Measurements from ENCODE around the gene PPP2R2B.

The PPP2R2B gene

DNA sequence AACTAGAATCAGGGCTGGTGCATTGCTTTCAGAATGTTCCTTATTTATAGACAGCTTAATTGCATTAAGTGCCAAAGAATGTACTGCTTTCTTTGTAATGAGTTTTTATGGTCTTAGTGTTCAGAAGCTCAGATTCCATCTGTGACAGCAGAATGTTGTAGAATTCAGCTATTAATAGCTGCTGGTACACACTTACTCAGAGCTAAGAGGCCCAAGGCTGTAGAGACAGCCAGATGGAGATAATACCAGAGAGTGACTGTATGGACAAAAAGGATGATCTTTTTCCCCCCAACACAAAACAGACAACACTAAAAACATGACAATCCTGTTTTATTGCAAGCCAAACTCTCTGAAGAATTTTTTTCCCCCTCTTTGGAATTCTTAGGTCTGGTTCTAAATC, 50.2 kb downstream of the PPP2R2B start (continued):
- TF ChIP-seq, protein P1, sequence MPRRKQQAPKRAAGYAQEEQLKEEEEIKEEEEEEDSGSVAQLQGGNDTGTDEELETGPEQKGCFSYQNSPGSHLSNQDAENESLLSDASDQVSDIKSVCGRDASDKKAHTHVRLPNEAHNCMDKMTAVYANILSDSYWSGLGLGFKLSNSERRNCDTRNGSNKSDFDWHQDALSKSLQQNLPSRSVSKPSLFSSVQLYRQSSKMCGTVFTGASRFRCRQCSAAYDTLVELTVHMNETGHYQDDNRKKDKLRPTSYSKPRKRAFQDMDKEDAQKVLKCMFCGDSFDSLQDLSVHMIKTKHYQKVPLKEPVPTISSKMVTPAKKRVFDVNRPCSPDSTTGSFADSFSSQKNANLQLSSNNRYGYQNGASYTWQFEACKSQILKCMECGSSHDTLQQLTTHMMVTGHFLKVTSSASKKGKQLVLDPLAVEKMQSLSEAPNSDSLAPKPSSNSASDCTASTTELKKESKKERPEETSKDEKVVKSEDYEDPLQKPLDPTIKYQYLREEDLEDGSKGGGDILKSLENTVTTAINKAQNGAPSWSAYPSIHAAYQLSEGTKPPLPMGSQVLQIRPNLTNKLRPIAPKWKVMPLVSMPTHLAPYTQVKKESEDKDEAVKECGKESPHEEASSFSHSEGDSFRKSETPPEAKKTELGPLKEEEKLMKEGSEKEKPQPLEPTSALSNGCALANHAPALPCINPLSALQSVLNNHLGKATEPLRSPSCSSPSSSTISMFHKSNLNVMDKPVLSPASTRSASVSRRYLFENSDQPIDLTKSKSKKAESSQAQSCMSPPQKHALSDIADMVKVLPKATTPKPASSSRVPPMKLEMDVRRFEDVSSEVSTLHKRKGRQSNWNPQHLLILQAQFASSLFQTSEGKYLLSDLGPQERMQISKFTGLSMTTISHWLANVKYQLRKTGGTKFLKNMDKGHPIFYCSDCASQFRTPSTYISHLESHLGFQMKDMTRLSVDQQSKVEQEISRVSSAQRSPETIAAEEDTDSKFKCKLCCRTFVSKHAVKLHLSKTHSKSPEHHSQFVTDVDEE (CRISPR knock-in tag; IDR thresholded peaks at IDR 0.05), result peak; percentile 97
- TF ChIP-seq, protein P2, sequence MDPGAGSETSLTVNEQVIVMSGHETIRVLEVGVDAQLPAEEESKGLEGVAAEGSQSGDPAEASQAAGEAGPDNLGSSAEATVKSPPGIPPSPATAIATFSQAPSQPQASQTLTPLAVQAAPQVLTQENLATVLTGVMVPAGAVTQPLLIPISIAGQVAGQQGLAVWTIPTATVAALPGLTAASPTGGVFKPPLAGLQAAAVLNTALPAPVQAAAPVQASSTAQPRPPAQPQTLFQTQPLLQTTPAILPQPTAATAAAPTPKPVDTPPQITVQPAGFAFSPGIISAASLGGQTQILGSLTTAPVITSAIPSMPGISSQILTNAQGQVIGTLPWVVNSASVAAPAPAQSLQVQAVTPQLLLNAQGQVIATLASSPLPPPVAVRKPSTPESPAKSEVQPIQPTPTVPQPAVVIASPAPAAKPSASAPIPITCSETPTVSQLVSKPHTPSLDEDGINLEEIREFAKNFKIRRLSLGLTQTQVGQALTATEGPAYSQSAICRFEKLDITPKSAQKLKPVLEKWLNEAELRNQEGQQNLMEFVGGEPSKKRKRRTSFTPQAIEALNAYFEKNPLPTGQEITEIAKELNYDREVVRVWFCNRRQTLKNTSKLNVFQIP (CRISPR knock-in tag; IDR thresholded peaks at IDR 0.05; ENCODE audit: borderline replicate concordance, low read depth), result no peak; the same call in none of the 2 replicates
- no peak for TF ChIP-seq OSR1 (CRISPR knock-in tag; IDR thresholded peaks at IDR 0.05)
- TF ChIP-seq ESRRG (CRISPR knock-in tag; IDR thresholded peaks at IDR 0.05), result peak; percentile 81; the same call in 1 of the 2 replicates
- TF ChIP-seq, protein P3, sequence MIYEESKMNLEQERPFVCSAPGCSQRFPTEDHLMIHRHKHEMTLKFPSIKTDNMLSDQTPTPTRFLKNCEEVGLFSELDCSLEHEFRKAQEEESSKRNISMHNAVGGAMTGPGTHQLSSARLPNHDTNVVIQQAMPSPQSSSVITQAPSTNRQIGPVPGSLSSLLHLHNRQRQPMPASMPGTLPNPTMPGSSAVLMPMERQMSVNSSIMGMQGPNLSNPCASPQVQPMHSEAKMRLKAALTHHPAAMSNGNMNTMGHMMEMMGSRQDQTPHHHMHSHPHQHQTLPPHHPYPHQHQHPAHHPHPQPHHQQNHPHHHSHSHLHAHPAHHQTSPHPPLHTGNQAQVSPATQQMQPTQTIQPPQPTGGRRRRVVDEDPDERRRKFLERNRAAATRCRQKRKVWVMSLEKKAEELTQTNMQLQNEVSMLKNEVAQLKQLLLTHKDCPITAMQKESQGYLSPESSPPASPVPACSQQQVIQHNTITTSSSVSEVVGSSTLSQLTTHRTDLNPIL (CRISPR knock-in tag; IDR thresholded peaks at IDR 0.05; ENCODE audit: low read depth), result peak; percentile 96
- peak; percentile 78 for TF ChIP-seq TCF4 (CRISPR knock-in tag; IDR thresholded peaks at IDR 0.05; ENCODE audit: borderline replicate concordance)
- 0 out of 2 replicates have a peak, but pooled peaks have one; percentile 75 for TF ChIP-seq CSDC2 (CRISPR knock-in tag; IDR thresholded peaks at IDR 0.05)
- TF ChIP-seq ZC3H10 (CRISPR knock-in tag; IDR thresholded peaks at IDR 0.05), result peak; percentile 78

DNA sequence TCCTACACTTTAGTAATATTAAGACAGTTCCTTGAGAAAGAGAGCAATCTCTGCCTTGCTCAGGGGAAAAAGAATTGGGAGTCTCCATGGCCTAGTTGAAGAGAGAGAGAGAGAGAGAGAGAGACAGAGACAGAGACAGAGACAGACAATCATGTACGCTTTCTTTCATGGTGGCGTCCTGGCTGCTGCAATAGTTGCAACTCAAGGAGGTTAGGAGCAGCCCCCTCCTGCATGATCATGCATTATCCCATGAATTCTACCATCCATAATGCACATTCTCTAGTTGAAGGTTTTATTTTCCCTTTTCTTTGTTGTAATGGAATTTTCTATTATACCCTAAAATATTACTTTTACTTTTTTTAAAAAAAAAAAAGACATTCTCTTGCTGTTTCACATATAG, 50.7 kb downstream of the PPP2R2B start:
- ATAC-seq, result peak; percentile 16
- TF ChIP-seq TCF4 (CRISPR knock-in tag; IDR thresholded peaks at IDR 0.05; ENCODE audit: borderline replicate concordance), result no peak
- no peak for TF ChIP-seq ZFP30 (CRISPR knock-in tag; IDR thresholded peaks at IDR 0.05)
- TF ChIP-seq ZNF70 (CRISPR knock-in tag; IDR thresholded peaks at IDR 0.05), result no peak
- no peak for TF ChIP-seq BACH2 (CRISPR knock-in tag; IDR thresholded peaks at IDR 0.05; ENCODE audit: borderline replicate concordance)
- TF ChIP-seq, protein P3 (CRISPR knock-in tag; IDR thresholded peaks at IDR 0.05; ENCODE audit: low read depth), result no peak
- no peak for TF ChIP-seq ARNTL (CRISPR knock-in tag; IDR thresholded peaks at IDR 0.05; ENCODE audit: borderline replicate concordance, low read depth)
- TF ChIP-seq TOX (CRISPR knock-in tag; IDR thresholded peaks at IDR 0.05; ENCODE audit: borderline replicate concordance), result no peak
- TF ChIP-seq ISL1 (CRISPR knock-in tag; IDR thresholded peaks at IDR 0.05), result no peak
- TF ChIP-seq GLIS3 (CRISPR knock-in tag; IDR thresholded peaks at IDR 0.05), result no peak
- no peak for TF ChIP-seq ESRRG (CRISPR knock-in tag; IDR thresholded peaks at IDR 0.05)
- TF ChIP-seq, protein P4, sequence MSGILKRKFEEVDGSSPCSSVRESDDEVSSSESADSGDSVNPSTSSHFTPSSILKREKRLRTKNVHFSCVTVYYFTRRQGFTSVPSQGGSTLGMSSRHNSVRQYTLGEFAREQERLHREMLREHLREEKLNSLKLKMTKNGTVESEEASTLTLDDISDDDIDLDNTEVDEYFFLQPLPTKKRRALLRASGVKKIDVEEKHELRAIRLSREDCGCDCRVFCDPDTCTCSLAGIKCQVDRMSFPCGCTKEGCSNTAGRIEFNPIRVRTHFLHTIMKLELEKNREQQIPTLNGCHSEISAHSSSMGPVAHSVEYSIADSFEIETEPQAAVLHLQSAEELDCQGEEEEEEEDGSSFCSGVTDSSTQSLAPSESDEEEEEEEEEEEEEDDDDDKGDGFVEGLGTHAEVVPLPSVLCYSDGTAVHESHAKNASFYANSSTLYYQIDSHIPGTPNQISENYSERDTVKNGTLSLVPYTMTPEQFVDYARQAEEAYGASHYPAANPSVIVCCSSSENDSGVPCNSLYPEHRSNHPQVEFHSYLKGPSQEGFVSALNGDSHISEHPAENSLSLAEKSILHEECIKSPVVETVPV (CRISPR knock-in tag; IDR thresholded peaks at IDR 0.05), result no peak
- TF ChIP-seq, protein P2 (CRISPR knock-in tag; IDR thresholded peaks at IDR 0.05; ENCODE audit: borderline replicate concordance, low read depth), result no peak

DNA sequence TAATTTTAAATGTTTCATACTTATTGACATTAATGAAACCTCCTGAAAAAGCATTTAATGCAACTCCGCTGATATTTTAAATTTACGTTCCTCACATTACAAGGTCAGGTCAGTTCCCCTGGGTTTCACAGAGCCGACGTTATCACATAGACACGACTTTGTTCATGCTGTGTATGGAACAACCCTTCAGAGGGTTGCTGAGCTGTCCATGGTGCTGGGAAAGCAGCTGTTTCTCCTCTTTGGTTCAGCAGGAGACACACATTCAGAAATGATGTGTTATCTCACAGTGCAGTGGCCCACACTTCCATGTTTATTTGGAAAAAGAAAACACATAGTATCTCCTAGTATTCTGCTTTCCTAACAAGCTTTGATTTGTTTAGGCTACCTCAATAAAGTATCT, 53.5 kb downstream of the PPP2R2B start:
- ATAC-seq, result no peak
- TF ChIP-seq CSDC2 (CRISPR knock-in tag; IDR thresholded peaks at IDR 0.05) (no peak), PPARA (CRISPR knock-in tag; IDR thresholded peaks at IDR 0.05; ENCODE audit: borderline replicate concordance) (no peak), ZNF8 (CRISPR knock-in tag; IDR thresholded peaks at IDR 0.05) (no peak), ZC3H10 (CRISPR knock-in tag; IDR thresholded peaks at IDR 0.05) (no peak), BACH2 (CRISPR knock-in tag; IDR thresholded peaks at IDR 0.05; ENCODE audit: borderline replicate concordance) (no peak), RARB (CRISPR knock-in tag; IDR thresholded peaks at IDR 0.05) (no peak), ZFP3 (CRISPR knock-in tag; IDR thresholded peaks at IDR 0.05) (no peak), SNAI2 (CRISPR knock-in tag; IDR thresholded peaks at IDR 0.05) (no peak), GLIS3 (CRISPR knock-in tag; IDR thresholded peaks at IDR 0.05) (no peak), ISL1 (CRISPR knock-in tag; IDR thresholded peaks at IDR 0.05) (no peak)
- TF ChIP-seq, protein P3 (CRISPR knock-in tag; IDR thresholded peaks at IDR 0.05; ENCODE audit: low read depth), result no peak
- TF ChIP-seq, protein P1 (CRISPR knock-in tag; IDR thresholded peaks at IDR 0.05), result no peak

Data from SK-N-SH treated with all-trans-retinoic acid at 6 μM for 48 hours (cell line).